HG03064 (cell line): ENCODE data around the gene LRMDA.
"Not testable (repeated sequence)": the region's sequence is repeated elsewhere in the genome, so short reads cannot be mapped to it uniquely, and the experiment has no call there.

Experiments used
- ATAC-seq: cut with Tn5 transposase; IDR thresholded peaks from one replicate; pipeline ENCODE4 v1.9.1; 2021; ENCODE audit warnings: low read depth; ENCODE audit not compliant: unreplicated experiment

The LRMDA gene

GRCh38 chr10:75600833-75601232, 169.4 kb downstream of the LRMDA start:
- ATAC-seq, result no peak

GRCh38 chr10:75602341-75602740, 170.9 kb downstream of the LRMDA start:
- no peak for ATAC-seq

GRCh38 chr10:75605096-75605495, 173.7 kb downstream of the LRMDA start:
- no peak for ATAC-seq

GRCh38 chr10:75605795-75606194, 174.4 kb downstream of the LRMDA start:
- not testable (repeated sequence) for ATAC-seq

GRCh38 chr10:75606203-75606779, 174.9 kb downstream of the LRMDA start:
- no peak for ATAC-seq

- ATAC-seq, result no peak
Measured at GRCh38 chr10:75607576-75607975, 176.2 kb downstream of the LRMDA start.

GRCh38 chr10:75610183-75610582, 178.8 kb downstream of the LRMDA start:
- ATAC-seq, result no peak

GRCh38 chr10:75611172-75611992, 180.0 kb downstream of the LRMDA start:
- ATAC-seq, result peak; percentile 41

GRCh38 chr10:75611993-75612372, 180.6 kb downstream of the LRMDA start:
- ATAC-seq, result peak; percentile 23

GRCh38 chr10:75612904-75613684, 181.7 kb downstream of the LRMDA start:
- no peak for ATAC-seq

GRCh38 chr10:75613685-75614504, 182.5 kb downstream of the LRMDA start:
- no peak for ATAC-seq

- no peak for ATAC-seq
Measured at GRCh38 chr10:75616076-75616475, 184.7 kb downstream of the LRMDA start.

GRCh38 chr10:75616874-75617478, 185.6 kb downstream of the LRMDA start:
- no peak for ATAC-seq

- ATAC-seq, result no peak
Measured at GRCh38 chr10:75617485-75618155, 186.2 kb downstream of the LRMDA start.

- no peak for ATAC-seq
Measured at GRCh38 chr10:75619635-75620034, 188.2 kb downstream of the LRMDA start.

GRCh38 chr10:75620356-75620755, 188.9 kb downstream of the LRMDA start:
- no peak for ATAC-seq

- not testable (repeated sequence) for ATAC-seq
Measured at GRCh38 chr10:75621003-75621402, 189.6 kb downstream of the LRMDA start.

GRCh38 chr10:75622503-75622902, 191.1 kb downstream of the LRMDA start:
- ATAC-seq, result no peak

GRCh38 chr10:75623310-75624093, 192.1 kb downstream of the LRMDA start:
- no peak for ATAC-seq
